Bone marrow (tissue), 2 donors: Measurements from ENCODE around the gene UBE2A.

ENCODE experiments used
- DNase-seq, 2 donors: peaks; one replicate each; lab custom pipeline; 2025; lab: John Stamatoyannopoulos, UW

The UBE2A gene

GRCh38 chrX:119574394-119575266 is at the start of gene UBE2A:
UBE2A (plus strand) TSS chrX:119574563; CDS start chrX:119574712, 149 bp downstream.
- peak; percentile 45 to 87 for DNase-seq

GRCh38 chrX:119529345-119530276 is 44.8 kb upstream of the UBE2A start:
- DNase-seq: no peak

GRCh38 chrX:119537487-119537886 is 36.9 kb upstream of the UBE2A start:
- DNase-seq: no peak

- DNase-seq: no peak
Measured at GRCh38 chrX:119539872-119540271, 34.5 kb upstream of the UBE2A start.

- DNase-seq: no peak
Measured at GRCh38 chrX:119541188-119541587, 33.2 kb upstream of the UBE2A start.

GRCh38 chrX:119549327-119550016 is 24.9 kb upstream of the UBE2A start:
- DNase-seq: no peak

GRCh38 chrX:119552508-119552907 is 21.9 kb upstream of the UBE2A start:
- DNase-seq: no peak

- peak; percentile 23 to 78 for DNase-seq
Measured at GRCh38 chrX:119565107-119565663, 9.2 kb upstream of the UBE2A start, which contains the start of gene STEEP1. STEEP1 (minus strand) TSS chrX:119565409; CDS start chrX:119565355, 54 bp downstream.

- DNase-seq: no peak
Measured at GRCh38 chrX:119570351-119570835, 4.0 kb upstream of the UBE2A start.

- no peak for DNase-seq
Measured at GRCh38 chrX:119573222-119573621, 1.1 kb upstream of the UBE2A start.

- DNase-seq: no peak
Measured at GRCh38 chrX:119573840-119574393, 446 bp upstream of the UBE2A start.

GRCh38 chrX:119579414-119579813 is 5.1 kb downstream of the UBE2A start:
- no peak for DNase-seq

- no peak for DNase-seq
Measured at GRCh38 chrX:119583431-119584059, 9.2 kb downstream of the UBE2A start.

- no peak for DNase-seq
Measured at GRCh38 chrX:119589810-119590209, 15.4 kb downstream of the UBE2A start.

GRCh38 chrX:119602701-119603255 is 28.4 kb downstream of the UBE2A start:
- DNase-seq: no peak

GRCh38 chrX:119604766-119605463 is 30.6 kb downstream of the UBE2A start:
- DNase-seq: no peak

- DNase-seq: peak in 1 of 2 donors; percentile 22
Measured at GRCh38 chrX:119605464-119606279, 31.3 kb downstream of the UBE2A start.

GRCh38 chrX:119606280-119607017 is 32.1 kb downstream of the UBE2A start, which contains the start of gene NKRF:
NKRF (minus strand) TSS chrX:119606424.
- peak; percentile 64 to 75 for DNase-seq
